AG09309 (cell line): ENCODE measurements around the gene KRT38.
A peak's percentile ranks its signal among the peaks of the same experiment; 100 is the strongest.

Experiments
- DNase-seq: peaks from one replicate; pipeline ENCODE4 v3.0.0-alpha.2; 2010; ENCODE audit warnings: low read depth
- H3K4me3 ChIP-seq: 2 replicates; pipeline ENCODE4 v1.5.1; 2011; ENCODE audit warnings: mild to moderate bottlenecking, low read depth, low read length, moderate library complexity; ENCODE audit not compliant: control insufficient read depth
- CTCF ChIP-seq: IDR thresholded peaks from 2 replicates; pipeline ENCODE4 v1.5.1; 2011; ENCODE audit warnings: mild to moderate bottlenecking, low read depth, low read length, inconsistent platforms; ENCODE audit not compliant: insufficient read depth, control insufficient read depth; ENCODE audit errors: missing control alignments

Gene KRT38

GRCh38 chr17:41440531-41441033 lies at the start of gene KRT38:
Gene KRT38 (minus strand): TSS chr17:41440983. CDS start chr17:41440921, 62 bp downstream.
- no peak for DNase-seq
- TF ChIP-seq CTCF: no peak
- H3K4me3 ChIP-seq: no peak within 1 kb of the TSS

GRCh38 chr17:41489531-41489930 lies 48.7 kb upstream of the KRT38 start, which contains the start of gene KRT36:
Gene KRT36 (minus strand): TSS chr17:41489910. CDS start chr17:41489864, 46 bp downstream.
- TF ChIP-seq CTCF: no peak
- no peak within 1 kb of the TSS for H3K4me3 ChIP-seq
- DNase-seq: no peak

GRCh38 chr17:41486809-41487530 lies 46.2 kb upstream of the KRT38 start:
- DNase-seq: no peak
- H3K4me3 ChIP-seq: no peak overlapping the region
- TF ChIP-seq CTCF: peak; percentile 24

DNA sequence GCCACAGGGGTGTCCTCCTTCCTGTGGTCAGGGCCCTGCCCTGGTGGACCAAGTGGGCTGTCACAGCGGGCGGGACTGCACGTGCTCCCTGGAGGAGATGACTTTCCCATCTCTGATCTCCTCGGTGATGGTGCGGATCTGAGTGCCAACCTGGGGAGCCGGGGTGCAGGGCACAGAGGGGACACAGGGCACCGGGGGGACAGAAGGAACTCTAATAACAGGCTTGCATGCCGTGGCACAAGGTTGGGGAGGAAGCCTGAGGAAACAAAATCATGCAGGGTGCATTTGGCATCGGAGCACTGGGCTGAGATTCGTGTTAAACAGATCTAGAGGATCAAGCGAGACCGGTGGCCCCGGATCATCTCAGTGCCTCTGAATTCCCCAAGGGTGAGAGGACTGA lies 45.5 kb upstream of the KRT38 start:
- no peak for TF ChIP-seq CTCF
- no peak for DNase-seq
- H3K4me3 ChIP-seq: no peak overlapping the region

DNA sequence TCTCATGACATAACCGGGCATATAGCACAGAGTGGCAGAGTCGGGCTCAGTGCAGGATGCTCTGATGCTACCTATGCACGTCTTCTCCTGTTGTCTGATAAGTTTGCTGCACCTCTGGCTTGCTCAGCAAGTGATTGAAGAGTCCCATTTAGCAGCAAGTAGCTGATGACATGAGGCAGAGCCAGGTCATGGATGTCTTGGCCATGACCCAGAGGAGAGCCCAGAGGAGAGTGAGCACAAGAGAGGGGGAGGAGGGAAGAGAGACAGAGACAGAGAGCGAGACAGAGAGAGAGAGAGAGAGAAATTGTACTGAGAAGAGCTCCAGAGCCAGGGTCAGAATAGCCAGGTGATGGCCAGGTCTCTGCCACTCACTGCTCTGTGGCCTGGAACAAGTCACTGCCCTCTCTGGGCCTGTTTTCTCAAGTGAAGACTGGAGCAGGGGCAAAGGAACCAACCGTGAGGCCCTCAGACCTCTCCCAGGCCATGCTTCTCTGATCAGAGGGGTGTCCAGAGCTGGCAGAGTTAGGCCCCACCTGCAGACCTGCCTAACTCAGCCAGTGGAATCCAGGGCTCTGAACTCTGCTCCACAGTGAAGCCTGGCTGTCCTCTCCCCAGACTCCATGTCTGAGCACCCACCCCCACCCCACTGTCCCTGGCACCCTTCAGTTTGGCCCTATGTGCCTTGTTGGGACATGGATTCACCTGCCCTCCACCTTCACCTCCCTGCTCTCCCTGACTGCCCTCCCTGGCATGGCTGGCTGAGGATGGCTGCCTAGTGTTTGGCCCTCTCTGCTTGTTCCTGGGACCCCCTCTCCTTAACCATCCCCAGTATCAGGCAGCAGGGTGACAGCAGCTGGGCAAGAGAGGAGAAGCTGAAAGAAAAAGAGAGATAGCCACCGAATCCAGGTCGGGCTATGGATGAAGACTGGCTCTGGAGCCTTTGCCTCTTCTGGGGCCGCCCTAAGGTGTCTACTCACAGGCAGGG lies 44.4 kb upstream of the KRT38 start:
- DNase-seq: no peak
- no peak for TF ChIP-seq CTCF
- no peak overlapping the region for H3K4me3 ChIP-seq

GRCh38 chr17:41483991-41484826 lies 43.4 kb upstream of the KRT38 start:
- no peak for TF ChIP-seq CTCF
- no peak overlapping the region for H3K4me3 ChIP-seq
- no peak for DNase-seq
